Neural progenitor cell (in vitro differentiated cells): ENCODE measurements around the gene ERCC1. TPM values are rescaled to one million over a fixed set of nuclear protein-coding genes. Genes with fewer than 3 reads are reported as not detected.

ENCODE experiments used
- DNase-seq: peaks from one replicate; pipeline ENCODE4 v3.0.0-alpha.2; 2016; ENCODE audit warnings: low spot score
- H2AFZ ChIP-seq: fragments of 200-600 bp; sonication (generic); replicated peaks from 2 replicates; pipeline ENCODE4 v1.6.1; 2016; ENCODE audit warnings: antibody characterized with exemption
- H3F3A ChIP-seq: fragments of 200-600 bp; sonication (generic); 2 replicates; pipeline ENCODE4 v1.6.1; 2016; ENCODE audit warnings: antibody characterized with exemption, low read depth
- H3K27ac ChIP-seq: fragments of 200-600 bp; sonication (generic); 2 replicates; pipeline ENCODE4 v1.5.1; 2016; ENCODE audit warnings: mild to moderate bottlenecking
- H3K27me3 ChIP-seq: fragments of 200-600 bp; sonication (generic); 2 replicates; pipeline ENCODE4 v1.6.1; 2016; ENCODE audit warnings: mild to moderate bottlenecking, moderate library complexity
- H3K36me3 ChIP-seq: fragments of 200-600 bp; sonication (generic); 2 replicates; pipeline ENCODE4 v1.5.1; 2016
- H3K4me1 ChIP-seq: fragments of 200-600 bp; sonication (generic); 2 replicates; pipeline ENCODE4 v1.6.1; 2016; ENCODE audit warnings: mixed run types
- H3K4me2 ChIP-seq: fragments of 200-600 bp; sonication (generic); 2 replicates; pipeline ENCODE4 v1.6.1; 2016
- H3K4me3 ChIP-seq: fragments of 200-600 bp; sonication (generic); 2 replicates; pipeline ENCODE4 v1.5.1; 2016
- H3K79me2 ChIP-seq: fragments of 200-600 bp; sonication (generic); 2 replicates; pipeline ENCODE4 v1.6.1; 2016; ENCODE audit warnings: low read depth
- H3K9ac ChIP-seq: fragments of 200-600 bp; sonication (generic); 2 replicates; pipeline ENCODE4 v1.6.1; 2016
- H3K9me3 ChIP-seq: fragments of 200-600 bp; sonication (generic); 2 replicates; pipeline ENCODE4 v1.5.1; 2016; ENCODE audit warnings: low read depth
- H4K20me1 ChIP-seq: fragments of 200-600 bp; sonication (generic); 2 replicates; pipeline ENCODE4 v1.6.1; 2016; ENCODE audit warnings: low read depth
- H3K27ac Mint-ChIP-seq: 3 replicates; pipeline ENCODE4 v1.8.0; 2021; ENCODE audit warnings: mixed read lengths
- H3K27me3 Mint-ChIP-seq: 2 replicates; pipeline ENCODE4 v1.8.0; 2022; ENCODE audit warnings: low read depth, mild to moderate bottlenecking, inconsistent platforms, moderate library complexity, mixed read lengths; ENCODE audit not compliant: insufficient read depth
- H3K36me3 Mint-ChIP-seq: 3 replicates; pipeline ENCODE4 v1.8.0; 2021; ENCODE audit warnings: mixed read lengths
- H3K4me1 Mint-ChIP-seq: 3 replicates; pipeline ENCODE4 v1.8.0; 2021; ENCODE audit warnings: mixed read lengths
- H3K4me3 Mint-ChIP-seq: 3 replicates; pipeline ENCODE4 v1.8.0; 2021; ENCODE audit warnings: mild to moderate bottlenecking, moderate library complexity, mixed read lengths
- H3K9me3 Mint-ChIP-seq: 3 replicates; pipeline ENCODE4 v1.8.0; 2020; ENCODE audit warnings: mixed read lengths
- EZH2 ChIP-seq: fragments of 200-600 bp; sonication (generic); IDR thresholded peaks from 2 replicates; pipeline ENCODE4 v1.6.1; 2017; ENCODE audit warnings: antibody characterized with exemption, mild to moderate bottlenecking, moderate library complexity
- EZH2phosphoT487 ChIP-seq: fragments of 200-600 bp; sonication (generic); IDR thresholded peaks from 2 replicates; pipeline ENCODE4 v1.6.1; 2017; ENCODE audit warnings: antibody characterized with exemption
- total RNA-seq: library from RNA; depleted of rRNA; stranded (reverse); fragments of >200 nt; gene quantifications from 2 replicates; pipeline ENCODE4 v1.2.3, GENCODE V29; 2015; ENCODE audit warnings: low replicate concordance
- TF ChIP-seq, protein P1 (sequence below): fragments of 200-600 bp; sonication (generic); IDR thresholded peaks from 2 replicates; pipeline ENCODE4 v1.5.1; 2017; ENCODE audit warnings: antibody characterized with exemption, mild to moderate bottlenecking

ERCC1 gene
- total RNA-seq, 1 donor from 2014 or later, result 46.0 TPM

DNA sequence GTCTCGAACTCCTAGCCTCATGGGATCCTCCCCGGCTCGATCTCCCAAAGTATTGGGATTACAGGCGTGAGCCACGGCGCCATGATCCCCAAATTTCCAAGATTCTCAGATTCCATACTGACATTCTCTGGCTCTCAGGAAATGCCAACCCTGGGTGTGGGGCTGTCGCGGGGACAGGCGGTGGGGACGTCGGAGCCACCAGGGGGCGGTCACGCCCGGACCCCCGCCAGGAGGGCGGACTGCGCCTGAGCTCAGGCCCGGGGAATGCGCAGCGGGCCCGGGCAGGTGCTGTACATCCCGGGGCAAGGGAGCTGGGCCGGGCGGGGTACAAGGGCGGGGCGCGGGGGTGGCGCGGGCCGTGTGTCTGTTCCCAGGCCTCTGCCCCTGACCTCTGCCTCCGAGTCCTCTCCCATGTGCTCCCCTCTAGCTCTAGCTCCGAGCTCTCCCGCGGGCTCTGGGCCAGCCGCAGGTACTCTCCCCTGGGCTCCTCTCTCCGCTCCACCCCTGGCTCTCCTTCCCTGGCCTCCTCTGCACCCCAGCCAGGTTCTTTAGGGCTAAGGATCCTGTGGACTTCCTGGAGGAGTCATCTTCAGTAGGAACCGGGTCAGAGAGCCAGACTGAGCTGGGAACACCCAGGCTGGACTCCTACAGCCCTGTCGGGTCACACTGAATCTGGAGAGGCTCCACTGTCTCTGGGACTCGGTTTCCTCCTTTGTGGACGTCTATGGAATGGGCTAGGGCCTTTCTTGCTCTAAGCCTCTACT, 21.2 kb downstream of the ERCC1 start:
- Mint-ChIP-seq H3K27ac (no peak overlapping the region), H3K4me3 (peak overlapping the region; percentile 13), H3K27me3 (peaks cover 36% of the 10 kb centered on the region), H3K36me3 (no peaks in the 10 kb centered on the region), H3K4me1 (peaks cover 40% of the 10 kb centered on the region), H3K9me3 (no peaks in the 10 kb centered on the region)
- Histone ChIP-seq H3K79me2 (peaks cover 7% of the 10 kb centered on the region), H3K4me2 (peak overlapping the region; percentile 45), H3K36me3 (no peaks in the 10 kb centered on the region), H4K20me1 (peaks cover 50% of the 10 kb centered on the region), H3K4me1 (peaks cover 25% of the 10 kb centered on the region), H2AFZ (no peak overlapping the region), H3K27me3 (peaks cover 64% of the 10 kb centered on the region), H3K27ac (no peak overlapping the region), H3K9ac (no peak overlapping the region), H3F3A (peaks cover 18% of the 10 kb centered on the region), H3K9me3 (no peaks in the 10 kb centered on the region), H3K4me3 (no peak overlapping the region)
- peak; percentile 81 for DNase-seq
- peak; percentile 28 for TF ChIP-seq EZH2
- TF ChIP-seq EZH2phosphoT487, result peak; percentile 8
- TF ChIP-seq, protein P1, sequence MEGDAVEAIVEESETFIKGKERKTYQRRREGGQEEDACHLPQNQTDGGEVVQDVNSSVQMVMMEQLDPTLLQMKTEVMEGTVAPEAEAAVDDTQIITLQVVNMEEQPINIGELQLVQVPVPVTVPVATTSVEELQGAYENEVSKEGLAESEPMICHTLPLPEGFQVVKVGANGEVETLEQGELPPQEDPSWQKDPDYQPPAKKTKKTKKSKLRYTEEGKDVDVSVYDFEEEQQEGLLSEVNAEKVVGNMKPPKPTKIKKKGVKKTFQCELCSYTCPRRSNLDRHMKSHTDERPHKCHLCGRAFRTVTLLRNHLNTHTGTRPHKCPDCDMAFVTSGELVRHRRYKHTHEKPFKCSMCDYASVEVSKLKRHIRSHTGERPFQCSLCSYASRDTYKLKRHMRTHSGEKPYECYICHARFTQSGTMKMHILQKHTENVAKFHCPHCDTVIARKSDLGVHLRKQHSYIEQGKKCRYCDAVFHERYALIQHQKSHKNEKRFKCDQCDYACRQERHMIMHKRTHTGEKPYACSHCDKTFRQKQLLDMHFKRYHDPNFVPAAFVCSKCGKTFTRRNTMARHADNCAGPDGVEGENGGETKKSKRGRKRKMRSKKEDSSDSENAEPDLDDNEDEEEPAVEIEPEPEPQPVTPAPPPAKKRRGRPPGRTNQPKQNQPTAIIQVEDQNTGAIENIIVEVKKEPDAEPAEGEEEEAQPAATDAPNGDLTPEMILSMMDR, result peak; percentile 74

DNA sequence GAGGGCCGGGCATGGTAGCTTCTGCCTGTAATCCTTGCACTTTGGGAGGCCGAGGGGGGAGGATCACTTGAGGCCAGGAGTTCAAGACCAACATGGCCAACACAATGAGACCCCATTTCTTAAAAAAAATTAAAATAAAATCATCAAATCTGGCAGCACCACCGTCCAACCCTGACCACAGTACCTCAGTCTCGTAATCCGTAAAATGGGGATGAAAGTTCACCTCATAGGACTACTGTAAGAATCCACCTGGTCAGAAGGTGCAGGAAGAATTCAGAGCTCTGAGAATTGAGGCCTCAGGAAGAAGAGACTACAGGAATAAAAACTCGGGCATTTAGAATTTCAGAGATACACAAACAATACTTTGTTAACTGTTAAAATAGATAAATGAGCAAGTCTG, 21.9 kb downstream of the ERCC1 start:
- Histone ChIP-seq H3K4me3 (no peak overlapping the region), H3K4me1 (peaks cover 20% of the 10 kb centered on the region), H3K27me3 (peaks cover 71% of the 10 kb centered on the region), H4K20me1 (peaks cover 56% of the 10 kb centered on the region), H3K9me3 (no peaks in the 10 kb centered on the region), H3K36me3 (no peaks in the 10 kb centered on the region), H2AFZ (no peak overlapping the region), H3F3A (peaks cover 20% of the 10 kb centered on the region), H3K27ac (no peak overlapping the region), H3K79me2 (peaks cover under 1% of the 10 kb centered on the region), H3K9ac (no peak overlapping the region), H3K4me2 (no peak overlapping the region)
- TF ChIP-seq EZH2phosphoT487 (no peak), EZH2 (no peak)
- TF ChIP-seq, protein P1, result no peak
- DNase-seq, result no peak
- H3K9me3 Mint-ChIP-seq, result no peaks in the 10 kb centered on the region
- H3K4me1 Mint-ChIP-seq, result peaks cover 35% of the 10 kb centered on the region
- no peak overlapping the region for H3K27ac Mint-ChIP-seq
- no peaks in the 10 kb centered on the region for H3K36me3 Mint-ChIP-seq
- H3K4me3 Mint-ChIP-seq, result peak overlapping the region; percentile 13
- peaks cover 40% of the 10 kb centered on the region for H3K27me3 Mint-ChIP-seq

DNA sequence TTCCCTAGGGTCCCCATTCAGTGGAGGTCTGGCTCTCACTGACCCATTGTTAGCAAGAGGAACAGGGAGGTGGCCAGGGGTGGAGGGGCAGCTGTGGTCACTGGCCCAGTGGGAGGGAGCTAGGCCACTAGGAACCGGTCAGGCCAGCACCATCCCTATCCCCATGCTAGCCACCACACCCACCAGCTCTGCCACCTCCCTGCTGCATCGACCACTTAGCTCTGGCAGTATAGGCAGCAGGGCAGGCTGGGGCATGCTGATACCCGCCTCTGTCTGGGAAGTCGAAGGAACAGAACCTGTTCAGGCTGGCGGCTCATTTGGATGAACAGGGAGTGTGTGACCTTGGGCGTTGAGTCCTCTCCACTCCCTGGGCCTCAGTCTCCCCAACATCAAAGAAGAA, 23.5 kb downstream of the ERCC1 start:
- DNase-seq, result no peak
- H3K9me3 Mint-ChIP-seq, result no peaks in the 10 kb centered on the region
- Histone ChIP-seq H3F3A (peaks cover 25% of the 10 kb centered on the region), H3K4me1 (peaks cover 20% of the 10 kb centered on the region), H3K4me3 (no peak overlapping the region), H3K27ac (no peak overlapping the region), H4K20me1 (peaks cover 58% of the 10 kb centered on the region), H3K9ac (no peak overlapping the region), H3K9me3 (no peaks in the 10 kb centered on the region), H2AFZ (no peak overlapping the region), H3K79me2 (no peaks in the 10 kb centered on the region), H3K27me3 (peaks cover 86% of the 10 kb centered on the region), H3K36me3 (no peaks in the 10 kb centered on the region), H3K4me2 (no peak overlapping the region)
- no peak overlapping the region for H3K27ac Mint-ChIP-seq
- no peak overlapping the region for H3K4me3 Mint-ChIP-seq
- H3K36me3 Mint-ChIP-seq, result no peaks in the 10 kb centered on the region
- H3K4me1 Mint-ChIP-seq, result peaks cover 32% of the 10 kb centered on the region
- H3K27me3 Mint-ChIP-seq, result peaks cover 39% of the 10 kb centered on the region
- TF ChIP-seq EZH2phosphoT487, result no peak
- no peak for TF ChIP-seq EZH2
- TF ChIP-seq, protein P1, result no peak
